Measurements from ENCODE around the gene TRAF3IP1.
"Not testable (repeated sequence)": the region's sequence is repeated elsewhere in the genome, so short reads cannot be mapped to it uniquely, and the experiment has no call there.

Gene TRAF3IP1

DNA sequence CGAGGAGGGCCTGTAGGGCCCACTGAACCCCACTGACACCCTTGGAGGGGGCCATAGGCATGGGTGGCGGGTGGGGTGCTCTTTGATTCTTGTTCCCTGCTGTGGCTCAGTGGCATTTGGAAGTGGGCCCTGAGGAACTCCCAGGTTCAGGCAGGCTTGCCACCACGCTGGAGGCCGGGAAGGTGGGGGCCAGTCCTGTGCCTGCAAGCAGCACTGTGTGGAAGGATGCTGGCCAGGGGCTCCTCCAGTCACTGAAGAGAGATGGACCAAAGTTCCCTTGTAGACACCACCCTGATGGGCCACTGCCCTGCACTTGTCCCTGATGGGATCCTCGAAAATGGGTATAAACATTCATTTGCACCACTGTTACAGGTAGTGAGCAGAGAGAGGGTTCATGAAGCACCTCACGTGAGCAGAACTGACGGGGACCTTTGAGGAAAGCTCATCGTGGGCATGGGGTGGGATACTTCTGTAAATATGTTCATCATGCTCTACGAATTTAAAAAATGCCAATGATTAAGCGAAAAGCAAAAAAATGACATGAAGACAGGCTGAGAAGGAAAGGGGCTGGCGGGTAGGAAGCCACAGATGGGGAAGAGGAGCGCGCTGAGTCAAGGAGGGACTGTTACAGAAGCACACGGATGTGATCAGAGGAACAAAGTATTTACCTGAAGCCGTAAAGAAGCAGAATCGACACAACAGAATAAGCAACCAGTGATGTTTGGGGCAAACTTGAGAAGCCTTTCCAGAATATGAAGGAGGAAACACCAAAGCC is 61.2 kb downstream of the TRAF3IP1 start:
- DNase-seq (ENCODE audit: low spot score) = no peak

DNA sequence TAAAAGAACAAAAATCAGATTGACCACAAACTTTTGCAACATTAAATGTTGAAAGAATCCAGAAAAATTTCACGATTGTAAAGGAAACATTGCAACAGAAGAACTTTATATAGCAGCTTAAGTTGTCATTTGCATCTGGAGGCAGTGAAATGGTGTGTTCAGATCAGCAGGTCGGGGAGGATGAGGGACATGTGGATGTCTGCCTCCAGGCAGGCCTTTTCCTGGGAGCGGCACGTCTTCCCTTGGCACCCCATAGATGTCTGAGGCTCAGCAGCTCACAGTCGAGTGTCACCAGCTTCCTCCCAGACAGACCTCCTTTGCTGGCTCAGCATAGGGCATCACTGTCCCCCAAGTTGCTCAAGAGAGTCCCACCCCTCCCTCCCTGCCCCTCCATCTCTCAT is 62.1 kb downstream of the TRAF3IP1 start:
- no peak for DNase-seq (ENCODE audit: low spot score)

DNA sequence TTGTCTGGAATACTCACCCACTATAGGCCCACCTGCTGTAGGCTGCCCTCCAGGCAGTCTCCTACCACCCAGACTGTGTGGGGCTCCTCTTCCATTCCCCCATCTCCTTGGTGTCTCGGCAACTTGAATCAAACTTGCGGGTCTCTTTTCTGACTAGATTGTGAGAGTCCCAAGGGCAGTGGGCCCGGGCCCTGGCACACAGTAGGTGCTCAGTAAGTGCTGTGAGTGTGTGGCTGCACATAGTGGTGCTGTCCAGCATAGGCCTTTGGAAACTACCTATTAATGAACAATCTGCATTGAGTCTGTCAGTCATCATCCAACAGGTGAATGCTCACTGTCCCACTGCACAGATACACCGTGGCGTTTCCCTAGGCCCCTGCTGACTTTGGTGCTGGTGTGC is 62.8 kb downstream of the TRAF3IP1 start:
- DNase-seq (ENCODE audit: low spot score) = no peak

DNA sequence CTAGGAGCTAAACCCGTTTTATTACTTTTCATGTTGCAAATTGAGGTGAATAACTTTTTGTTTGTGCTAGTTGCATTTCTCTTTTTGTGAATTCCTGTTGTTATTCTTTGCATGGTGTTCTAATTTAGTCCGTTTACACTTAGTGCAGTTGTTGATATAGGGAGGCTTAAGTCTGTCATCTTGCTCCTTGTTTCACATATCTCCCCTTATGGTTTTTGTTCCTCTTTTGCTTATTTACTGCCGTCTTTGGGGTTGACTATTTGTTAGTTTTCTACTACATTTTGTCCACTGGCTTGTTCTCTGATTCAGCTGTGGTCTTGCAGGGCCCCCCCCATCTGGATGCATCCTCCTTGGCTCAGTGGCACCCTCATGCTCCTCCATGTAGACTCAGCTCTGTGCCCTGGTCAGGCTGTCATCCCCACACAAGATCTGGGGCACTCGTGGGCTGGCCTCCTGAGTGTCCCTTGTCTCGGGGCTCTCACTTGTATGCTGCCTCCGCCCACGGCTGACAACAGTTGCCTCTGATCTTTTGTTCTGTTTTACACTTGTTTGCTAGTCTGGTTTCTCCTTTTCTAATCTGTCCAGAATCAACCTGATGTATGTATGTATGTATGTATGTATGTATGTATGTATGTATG is 63.5 kb downstream of the TRAF3IP1 start:
- no peak for DNase-seq (ENCODE audit: low spot score)

DNA sequence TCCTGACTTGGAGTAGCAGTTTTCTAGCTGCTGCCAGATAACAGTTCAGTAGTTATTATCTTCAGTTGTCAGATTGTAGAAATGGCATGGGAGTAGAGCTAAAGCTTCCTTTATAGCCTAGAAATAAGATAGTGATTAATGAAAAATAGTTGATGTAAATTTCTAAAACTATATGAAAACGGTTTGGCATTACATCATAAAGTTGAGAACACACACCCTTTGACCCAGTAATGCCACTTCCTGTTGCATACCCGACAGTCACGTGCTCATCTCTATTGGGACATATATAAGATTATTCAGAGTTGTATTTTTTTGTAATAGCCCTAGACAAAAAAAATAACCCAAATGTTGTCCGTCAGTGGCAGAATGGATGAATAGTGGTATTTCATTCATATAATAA is 67.0 kb downstream of the TRAF3IP1 start:
- no peak for DNase-seq (ENCODE audit: low spot score)

DNA sequence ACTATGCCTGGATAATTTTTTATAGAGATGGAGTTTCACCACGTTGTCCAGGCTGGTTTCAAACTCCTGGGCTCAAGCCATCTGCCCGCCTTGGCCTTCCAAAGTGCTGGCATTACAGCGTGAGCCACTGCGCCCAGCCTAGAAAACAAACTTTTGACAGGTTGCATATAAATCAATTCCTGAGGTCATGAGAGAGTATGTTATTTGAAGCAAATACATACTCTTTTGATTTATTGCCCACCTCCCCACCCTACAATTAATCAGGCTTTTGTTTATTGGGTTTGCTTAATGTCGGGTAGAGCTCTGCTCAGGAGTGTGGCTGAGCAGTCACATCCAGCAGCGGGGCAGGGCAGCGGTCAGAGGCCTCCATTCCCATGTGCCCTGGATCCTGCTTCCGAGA is 68.5 kb downstream of the TRAF3IP1 start:
- no peak for DNase-seq (ENCODE audit: low spot score)

DNA sequence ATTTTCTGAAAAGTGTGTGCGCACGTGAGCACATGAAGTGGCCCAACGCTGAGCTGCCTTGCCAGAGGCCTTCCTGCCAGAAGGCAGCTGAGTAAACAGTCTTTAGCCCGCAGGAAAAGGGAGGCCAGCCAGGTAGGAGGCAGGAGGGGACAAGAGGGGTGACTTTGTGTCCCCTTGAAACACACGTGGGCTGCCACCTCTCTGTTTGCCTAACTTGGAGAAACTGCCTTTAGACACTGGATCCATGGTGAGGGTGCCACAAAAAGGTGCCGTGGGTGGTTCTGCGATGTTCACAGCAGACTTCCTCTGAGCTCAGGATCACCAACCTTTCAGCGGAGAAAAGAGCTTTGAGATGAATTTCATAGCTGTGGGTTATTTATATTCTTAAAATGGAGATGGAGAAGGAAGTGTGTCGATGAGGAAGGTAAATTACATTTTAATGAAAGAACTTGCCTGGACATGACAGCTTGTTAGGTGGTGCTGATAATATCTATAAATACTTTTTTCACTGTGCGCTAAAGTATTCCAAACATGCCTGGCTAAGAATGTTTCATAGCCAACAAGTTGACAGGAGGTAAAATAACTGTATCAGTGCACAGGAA is 69.8 kb downstream of the TRAF3IP1 start:
- no peak for DNase-seq (ENCODE audit: low spot score)

DNA sequence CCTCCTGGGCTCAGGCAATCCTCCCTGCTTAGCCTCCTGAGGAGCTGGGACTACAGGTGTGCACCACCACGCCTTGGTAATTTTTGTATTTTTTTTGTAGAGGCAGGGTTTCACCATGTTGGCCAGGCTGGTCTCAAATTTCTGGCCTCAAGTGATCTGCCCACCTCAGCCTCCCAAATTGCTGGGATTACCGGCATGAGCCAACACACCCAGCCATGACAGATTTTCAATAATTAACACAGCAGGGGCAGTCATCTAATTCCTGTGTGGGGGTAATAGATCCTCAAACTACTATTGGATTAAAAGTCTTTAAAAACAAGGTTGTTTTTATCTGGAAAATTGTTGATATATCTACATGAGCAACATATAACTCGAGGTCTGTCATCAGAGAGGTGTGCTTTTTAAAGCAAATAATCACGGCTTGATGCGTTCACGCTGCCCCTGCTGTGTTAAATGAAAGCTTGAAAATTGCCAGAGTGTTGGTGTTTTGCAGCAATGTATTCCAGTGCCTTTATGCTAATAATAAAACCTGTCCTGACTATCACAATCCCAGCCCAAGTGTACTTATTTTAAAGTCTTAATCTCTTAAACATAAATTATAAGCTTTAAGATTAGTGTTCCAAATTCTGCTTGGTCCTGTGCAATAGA is 70.8 kb downstream of the TRAF3IP1 start:
- no peak for DNase-seq (ENCODE audit: low spot score)

DNA sequence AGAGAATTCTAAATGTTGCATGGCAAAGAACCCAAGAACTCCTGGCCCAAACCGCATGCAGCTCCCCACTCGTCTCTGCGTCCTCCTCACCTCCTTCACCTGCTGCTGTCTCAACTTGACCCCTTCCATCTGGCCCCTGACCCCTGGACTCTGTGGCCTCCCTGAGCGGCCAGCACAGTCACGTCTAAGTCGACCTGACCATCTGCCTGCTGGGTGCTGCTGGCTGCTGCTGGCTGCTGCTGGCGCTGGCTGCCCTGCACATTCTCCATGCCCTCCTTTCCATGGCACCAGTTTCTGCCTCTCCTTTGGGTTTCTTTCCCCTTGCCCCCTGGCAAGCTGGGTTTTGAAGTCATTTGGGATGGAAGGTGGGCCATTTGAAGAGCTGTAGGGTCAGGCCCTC is 76.3 kb downstream of the TRAF3IP1 start:
- DNase-seq (ENCODE audit: low spot score) = no peak

DNA sequence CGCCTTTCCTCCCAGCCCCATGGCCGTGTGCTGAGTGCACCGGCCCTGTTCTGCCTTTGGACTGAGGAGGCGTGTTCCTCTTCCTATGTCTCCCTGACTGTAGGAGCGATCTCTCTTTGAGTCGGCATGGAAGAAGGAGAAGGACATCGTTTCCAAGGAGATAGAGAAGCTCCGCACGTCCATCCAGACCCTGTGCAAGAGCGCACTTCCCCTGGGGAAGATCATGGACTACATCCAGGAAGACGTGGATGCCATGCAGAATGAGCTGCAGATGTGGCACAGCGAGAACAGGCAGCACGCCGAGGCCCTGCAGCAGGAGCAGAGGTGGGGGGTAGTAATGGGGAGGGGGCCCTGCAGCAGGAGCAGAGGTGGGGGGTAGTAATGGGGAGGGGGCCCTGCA is 77.0 kb downstream of the TRAF3IP1 start:
- DNase-seq (ENCODE audit: low spot score) = no peak

DNA sequence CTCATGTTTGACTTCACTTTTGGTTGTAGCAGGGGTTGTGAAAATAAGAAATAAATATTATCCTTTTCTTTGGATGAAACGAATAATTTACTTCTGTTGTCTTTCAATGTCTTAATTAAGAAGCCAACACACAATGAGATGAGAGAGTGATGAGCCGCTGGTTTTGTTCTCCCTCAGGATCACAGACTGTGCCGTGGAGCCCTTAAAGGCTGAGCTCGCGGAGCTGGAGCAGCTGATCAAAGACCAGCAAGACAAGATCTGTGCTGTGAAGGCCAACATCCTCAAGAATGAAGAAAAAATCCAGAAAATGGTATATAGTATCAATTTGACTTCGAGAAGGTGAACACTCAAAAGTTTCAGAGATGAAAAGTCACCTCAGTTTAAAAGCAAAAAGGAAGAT is 78.3 kb downstream of the TRAF3IP1 start:
- no peak for DNase-seq (ENCODE audit: low spot score)

DNA sequence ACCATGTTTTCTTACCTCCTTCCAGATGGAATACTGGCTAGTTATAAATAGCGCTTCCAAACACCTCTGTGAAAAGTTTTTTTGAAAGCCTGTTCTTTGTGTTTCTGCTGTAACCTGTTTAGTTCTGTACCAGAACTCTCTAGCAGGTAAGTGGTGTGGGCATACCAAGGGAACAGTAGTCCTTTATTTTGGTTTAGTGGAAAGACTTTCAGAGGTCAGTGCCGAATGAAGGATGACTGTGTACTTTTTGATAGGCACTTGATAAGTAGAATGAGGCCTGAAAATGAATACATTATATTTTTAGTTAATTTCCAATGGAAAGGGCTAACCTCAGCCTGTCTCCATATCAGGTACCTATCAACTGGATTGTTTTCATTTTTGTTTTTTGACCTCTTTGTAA is 78.8 kb downstream of the TRAF3IP1 start:
- DNase-seq (ENCODE audit: low spot score) = no peak

DNA sequence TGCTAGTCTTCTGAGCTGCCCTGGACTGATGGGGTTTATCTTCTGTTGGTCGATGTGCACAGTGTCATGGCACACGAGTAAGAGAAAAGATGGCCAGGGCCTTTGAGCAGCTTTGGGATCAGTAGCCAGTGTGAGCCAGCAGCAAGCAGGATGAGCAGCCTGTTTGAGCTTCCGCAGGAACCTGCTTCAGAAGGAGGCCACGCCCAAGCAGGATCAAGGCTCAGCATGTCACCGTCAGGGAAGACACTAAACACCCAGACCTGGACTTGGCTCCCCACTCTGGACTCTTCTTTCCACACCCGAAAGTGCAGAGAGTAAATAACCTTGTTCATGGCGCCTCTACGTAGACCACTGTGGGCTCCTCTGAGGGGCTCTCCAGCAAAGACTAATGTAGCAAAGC is 81.2 kb downstream of the TRAF3IP1 start:
- DNase-seq (ENCODE audit: low spot score) = no peak

DNA sequence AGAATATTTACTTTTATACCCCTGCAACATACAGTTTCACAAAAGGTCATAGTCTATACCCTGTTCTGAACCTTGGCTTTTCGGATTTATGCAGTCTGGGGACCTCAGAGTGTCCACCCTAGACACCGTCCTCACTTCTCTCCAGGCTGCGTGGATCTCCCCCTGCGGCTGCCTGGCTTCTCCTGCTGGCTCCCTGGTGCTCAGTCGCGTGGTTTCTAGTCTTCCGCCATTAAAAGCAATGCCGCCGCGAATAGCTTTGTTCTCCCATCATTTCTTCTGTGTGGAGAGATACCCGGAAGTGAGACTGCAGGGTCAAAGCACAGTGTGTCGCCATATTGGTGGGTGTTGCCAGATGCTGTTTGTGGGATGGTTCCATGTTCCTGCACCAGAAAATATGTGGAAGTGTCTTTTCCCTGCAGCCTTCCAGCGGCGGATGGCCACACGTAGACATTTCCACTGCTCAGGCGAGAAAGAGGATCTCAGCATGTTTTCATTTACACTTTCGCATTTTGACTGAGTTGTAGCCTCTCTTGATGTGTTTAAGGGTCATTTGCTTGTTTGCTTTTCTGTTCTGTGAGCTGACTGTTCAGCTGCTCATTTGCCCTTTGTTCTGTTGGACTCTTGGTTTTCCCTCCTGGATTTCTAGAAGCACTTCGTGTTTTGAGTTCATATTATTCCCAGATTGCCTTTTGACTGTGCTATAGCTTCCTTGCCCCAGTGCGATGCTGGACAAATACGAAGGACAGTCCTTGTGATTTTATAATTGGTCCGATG is 83.5 kb downstream of the TRAF3IP1 start:
- no peak for DNase-seq (ENCODE audit: low spot score)

DNA sequence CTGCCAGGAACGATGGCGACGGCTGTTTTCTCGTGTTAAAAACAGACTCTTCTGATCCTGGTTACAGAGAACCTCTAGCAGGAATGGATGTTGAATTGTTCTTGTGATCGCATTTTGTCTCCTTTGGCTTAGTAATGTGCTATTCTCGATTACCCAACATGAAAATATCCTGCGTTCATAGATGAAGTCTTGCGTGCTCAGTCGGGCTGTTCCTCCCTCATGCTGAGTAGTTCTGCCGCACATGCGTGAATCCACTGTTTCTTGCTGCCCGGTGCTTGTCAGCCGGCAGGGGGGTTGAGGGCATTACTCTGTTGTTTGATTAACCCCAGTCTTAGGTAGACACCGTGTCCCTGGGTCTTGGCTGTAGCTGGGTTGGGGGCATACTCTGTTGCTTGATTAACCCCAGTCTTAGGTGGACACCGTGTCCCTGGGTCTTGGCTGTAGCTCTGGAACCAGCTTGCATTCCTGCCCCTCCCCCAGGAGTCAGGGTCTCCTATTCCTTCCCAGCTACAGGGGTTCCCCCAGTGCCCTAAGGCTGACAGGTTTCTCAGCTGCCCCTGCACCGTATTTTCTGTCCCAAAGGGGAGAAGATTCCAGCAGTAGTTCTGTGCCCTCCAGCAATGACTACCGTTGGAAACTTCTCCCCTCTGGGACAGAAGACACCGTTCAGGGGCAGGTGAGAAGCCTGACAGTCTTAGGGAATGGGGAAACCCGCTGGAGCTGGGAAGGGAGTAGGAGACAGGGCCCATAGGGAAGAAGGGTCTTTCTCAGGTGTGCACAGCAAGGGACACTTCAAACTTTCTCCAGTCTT is 84.3 kb downstream of the TRAF3IP1 start:
- no peak for DNase-seq (ENCODE audit: low spot score)

DNA sequence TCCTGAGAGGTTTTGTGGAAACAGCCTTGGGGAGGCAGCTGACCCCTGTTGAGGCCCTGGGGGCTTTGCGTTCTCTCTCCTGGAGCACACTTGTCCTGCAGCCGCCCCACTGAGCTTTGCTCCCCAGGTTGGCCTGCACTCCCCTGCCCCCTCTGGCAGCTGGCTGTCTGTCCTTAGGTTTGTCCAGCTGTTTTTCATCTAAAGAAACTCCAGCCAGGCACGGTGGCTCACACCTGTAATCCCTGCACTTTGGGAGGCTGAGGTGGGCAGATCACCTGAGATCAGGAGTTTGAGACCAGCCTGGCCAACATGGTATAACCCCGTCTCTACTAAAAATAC is 84.9 kb downstream of the TRAF3IP1 start:
- DNase-seq (ENCODE audit: low spot score) = not testable (repeated sequence)

DNA sequence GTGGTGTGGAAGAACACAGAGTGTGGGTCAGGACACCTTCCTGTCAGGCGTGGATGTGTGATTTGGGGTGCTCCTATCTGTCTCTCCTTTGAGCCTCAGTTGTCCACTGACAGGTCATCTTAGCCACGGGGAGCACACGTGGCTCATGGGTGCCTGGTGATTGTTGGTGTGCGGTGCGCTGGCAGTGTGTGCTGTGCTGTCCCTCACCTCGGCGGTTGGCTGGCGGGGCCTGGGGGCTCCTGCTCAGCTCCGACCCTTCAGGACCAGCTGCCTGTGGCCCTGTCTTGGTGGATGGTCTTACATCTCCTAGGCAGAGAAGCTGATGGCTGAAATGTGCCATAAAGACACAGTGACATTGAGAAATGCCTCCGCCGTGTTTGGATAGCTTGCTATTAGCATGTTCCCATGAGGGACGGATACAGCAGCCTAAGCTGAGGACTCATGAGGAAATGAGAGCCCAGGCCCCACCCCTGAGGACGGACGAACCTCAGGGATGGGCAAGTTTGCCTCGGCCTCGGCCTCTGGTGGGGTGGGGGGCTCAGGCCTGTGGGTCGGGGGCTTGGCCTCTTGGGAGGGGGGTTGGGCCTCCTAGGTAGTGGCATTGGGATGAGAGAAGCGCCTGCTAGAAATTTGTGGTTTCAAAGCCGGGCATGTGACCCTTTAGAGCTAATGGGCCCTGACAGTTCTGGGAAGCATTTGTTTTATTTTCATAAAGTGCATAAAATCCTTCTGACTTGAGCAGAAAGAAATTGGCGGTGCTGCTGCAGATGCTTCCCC is 86.1 kb downstream of the TRAF3IP1 start:
- no peak for DNase-seq (ENCODE audit: low spot score)

DNA sequence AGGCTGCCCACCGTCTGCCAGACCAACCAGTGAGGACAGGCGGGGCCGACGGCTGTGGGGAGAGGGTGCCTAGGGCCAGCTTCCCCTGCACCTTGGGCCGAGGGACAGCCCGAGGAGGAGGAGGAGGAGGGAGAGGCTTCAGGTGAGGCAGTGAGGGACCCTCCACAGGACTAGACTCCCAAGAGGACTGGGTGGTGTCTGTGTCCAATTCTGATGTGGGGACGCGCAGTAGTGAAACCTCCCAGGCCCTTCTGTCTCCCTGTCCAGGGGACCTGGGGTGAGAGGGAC is 86.6 kb downstream of the TRAF3IP1 start:
- no peak for DNase-seq (ENCODE audit: low spot score)

DNA sequence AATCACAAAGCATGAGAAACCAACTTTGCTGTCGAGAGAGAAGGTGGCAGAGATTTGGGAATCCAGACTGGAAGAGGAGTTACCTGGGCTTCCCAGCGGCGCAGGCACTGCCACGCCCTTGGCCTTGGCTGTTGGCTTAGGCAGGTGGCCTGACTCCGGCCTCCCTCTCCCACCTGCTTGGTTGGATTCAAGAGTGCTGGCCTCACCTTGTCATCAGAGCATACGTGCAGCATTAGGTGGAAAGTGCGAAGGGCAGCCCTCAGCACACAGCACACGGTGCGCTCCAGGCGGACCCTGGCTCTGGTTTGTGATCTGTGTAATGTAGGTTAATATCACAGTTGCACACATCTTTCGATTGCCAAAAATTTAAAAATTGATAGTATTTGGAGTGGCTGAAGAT is 87.2 kb downstream of the TRAF3IP1 start:
- no peak for DNase-seq (ENCODE audit: low spot score)

DNA sequence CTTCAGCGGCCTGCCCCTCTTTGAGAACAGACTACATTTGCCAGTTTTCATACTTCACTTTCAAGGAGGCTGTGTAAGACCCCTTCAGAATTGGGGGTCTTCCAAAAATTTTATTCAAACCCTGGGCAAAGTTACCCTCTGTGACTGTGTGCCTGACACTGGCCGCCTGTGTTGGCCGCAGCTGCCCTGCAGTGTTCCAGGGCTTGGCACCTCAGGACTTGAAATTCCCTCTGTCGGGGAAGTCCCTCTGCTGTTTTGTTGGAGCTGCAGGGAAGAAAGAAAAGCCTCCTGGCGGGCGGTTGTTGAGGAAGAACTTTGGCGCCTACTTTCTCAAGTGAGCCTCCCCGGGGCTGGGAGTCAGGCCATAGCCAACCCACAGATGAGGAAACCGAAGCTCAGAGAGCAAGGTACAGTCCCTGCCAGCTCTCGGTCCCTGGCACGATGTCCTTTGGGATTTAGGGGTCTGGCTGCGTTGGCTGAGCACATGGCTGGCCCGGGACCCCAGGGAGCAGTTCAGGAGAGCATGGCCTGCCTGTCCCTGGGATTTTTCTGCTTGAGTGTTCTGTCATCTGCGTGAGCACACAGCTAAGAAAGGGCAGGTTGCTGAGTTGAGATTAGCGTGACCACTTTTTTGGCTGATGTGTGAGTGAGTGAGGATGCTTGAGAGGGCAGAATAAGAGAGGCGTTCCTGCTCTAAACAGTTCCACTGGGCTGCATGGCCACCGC is 88.5 kb downstream of the TRAF3IP1 start:
- no peak for DNase-seq (ENCODE audit: low spot score)
